DOHH2 (cell line): ENCODE measurements around the gene NELFE.

Experiments
- EZH2phosphoT487 ChIP-seq: fragments of 200-600 bp; sonication (generic); IDR thresholded peaks from 2 replicates; pipeline ENCODE4 v1.6.1; 2017; ENCODE audit warnings: borderline replicate concordance, mild to moderate bottlenecking, antibody characterized with exemption, low read length, moderate library complexity, mixed read lengths
- TF ChIP-seq, protein P1 (sequence below): fragments of 200-600 bp; sonication (generic); IDR thresholded peaks from one replicate; pipeline ENCODE4 v1.5.1; 2014; ENCODE audit warnings: antibody characterized with exemption, mild to moderate bottlenecking, low read depth, low read length; ENCODE audit not compliant: poor library complexity, severe bottlenecking

DNA sequence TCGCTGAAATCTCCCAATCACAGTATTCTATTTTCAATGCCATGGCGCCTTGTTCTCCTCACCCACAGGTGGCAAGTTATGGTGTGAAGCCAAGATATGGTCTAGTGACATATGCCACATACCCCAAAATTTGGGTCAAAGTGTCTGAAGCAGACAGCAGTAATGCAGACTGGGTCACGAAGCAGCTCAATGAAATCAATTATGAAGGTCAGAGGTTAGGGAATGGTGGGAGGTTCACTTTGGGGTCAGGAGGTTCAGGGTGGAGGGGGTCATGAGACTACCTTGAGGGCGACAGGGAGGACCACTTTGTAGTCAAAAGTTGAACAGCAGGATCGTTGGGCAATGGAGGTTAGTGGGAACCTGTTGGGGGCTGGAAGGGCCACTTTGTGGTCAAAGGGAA, 10.5 kb downstream of the NELFE start:
- TF ChIP-seq, protein P1, sequence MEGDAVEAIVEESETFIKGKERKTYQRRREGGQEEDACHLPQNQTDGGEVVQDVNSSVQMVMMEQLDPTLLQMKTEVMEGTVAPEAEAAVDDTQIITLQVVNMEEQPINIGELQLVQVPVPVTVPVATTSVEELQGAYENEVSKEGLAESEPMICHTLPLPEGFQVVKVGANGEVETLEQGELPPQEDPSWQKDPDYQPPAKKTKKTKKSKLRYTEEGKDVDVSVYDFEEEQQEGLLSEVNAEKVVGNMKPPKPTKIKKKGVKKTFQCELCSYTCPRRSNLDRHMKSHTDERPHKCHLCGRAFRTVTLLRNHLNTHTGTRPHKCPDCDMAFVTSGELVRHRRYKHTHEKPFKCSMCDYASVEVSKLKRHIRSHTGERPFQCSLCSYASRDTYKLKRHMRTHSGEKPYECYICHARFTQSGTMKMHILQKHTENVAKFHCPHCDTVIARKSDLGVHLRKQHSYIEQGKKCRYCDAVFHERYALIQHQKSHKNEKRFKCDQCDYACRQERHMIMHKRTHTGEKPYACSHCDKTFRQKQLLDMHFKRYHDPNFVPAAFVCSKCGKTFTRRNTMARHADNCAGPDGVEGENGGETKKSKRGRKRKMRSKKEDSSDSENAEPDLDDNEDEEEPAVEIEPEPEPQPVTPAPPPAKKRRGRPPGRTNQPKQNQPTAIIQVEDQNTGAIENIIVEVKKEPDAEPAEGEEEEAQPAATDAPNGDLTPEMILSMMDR = no peak
- TF ChIP-seq EZH2phosphoT487 = no peak
